ENCODE measurements around the gene XPOT. TPM values are rescaled to one million over a fixed set of nuclear protein-coding genes. Genes with fewer than 3 reads are reported as not detected.

XPOT gene
- total and polyA plus RNA-seq, 2 of the 4 experiments (the other 2 are of a cell fraction) = 40.9 to 80.8 TPM

DNA sequence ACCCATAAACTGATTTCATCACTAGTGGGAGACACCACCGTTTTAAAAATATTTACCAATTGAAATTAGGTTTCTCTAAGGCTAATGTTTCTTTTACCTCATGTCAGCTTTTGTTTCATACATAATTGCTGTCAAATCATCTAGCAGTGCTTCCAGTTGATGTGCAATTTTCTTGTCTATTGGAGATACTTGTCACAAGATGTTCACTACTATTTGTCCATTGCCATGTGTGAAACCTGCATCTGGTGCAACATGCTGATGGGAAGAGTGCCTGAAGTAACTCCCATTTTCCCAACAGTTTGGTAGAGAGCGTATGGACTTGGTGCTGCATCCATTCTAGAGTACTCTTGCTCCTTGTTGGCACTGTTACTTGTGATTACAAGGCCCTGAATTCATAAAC lies 9.7 kb downstream of the XPOT start:
- no peak for DNase-seq
- ChIA-PET CTCF (no interaction called here), POLR2A (ENCODE audit: unreplicated experiment) (no interaction called here)
- no peak overlapping the region for H2BK120ac ChIP-seq (ENCODE audit: low read depth, low read length)
- H3K4me2 ChIP-seq (ENCODE audit: low read depth, low read length) = no peak overlapping the region
- H4K20me1 ChIP-seq (ENCODE audit: insufficient read depth, low read length) = peaks cover 16% of the 10 kb centered on the region
- no peak overlapping the region for H3K56ac ChIP-seq (ENCODE audit: extremely low read depth, insufficient read depth, low read length)
- H3K14ac ChIP-seq (replicated peaks; ENCODE audit: low read depth, low read length) = no peak overlapping the region
- no peak overlapping the region for H2AFZ ChIP-seq (replicated peaks; ENCODE audit: low read length, poor library complexity)
- intact Hi-C loops (cut with micrococcal nuclease) (loop anchor here (5.0 kb wide), 1 partner anchor 33 kb away; no protein-coding TSS in a partner anchor), in situ Hi-C loops (cut with MboI; ENCODE audit: low sequenced_read_pairs) (loop anchor here (5.0 kb wide), 1 partner anchor 33 kb away; no protein-coding TSS in a partner anchor), dilution Hi-C loops (cut with HindIII; ENCODE audit: low sequenced_read_pairs, unreplicated experiment) (no loop called here)
- H3K27ac ChIP-seq (ENCODE audit: insufficient read depth, low read length) = no peak overlapping the region
- no peaks in the 10 kb centered on the region for H3K9me3 ChIP-seq (ENCODE audit: control insufficient read depth, insufficient read depth, low read length)
- no peak overlapping the region for H3K4ac ChIP-seq (ENCODE audit: low read depth, low read length)
- peaks cover 50% of the 10 kb centered on the region for H3K36me3 ChIP-seq (ENCODE audit: control insufficient read depth, insufficient read depth, low read length)
- H3K9me1 ChIP-seq (ENCODE audit: insufficient read depth, low read length) = peaks cover 5% of the 10 kb centered on the region
- no peak overlapping the region for H2BK5ac ChIP-seq (ENCODE audit: low read depth, low read length, poor library complexity, severe bottlenecking)
- TF ChIP-seq MAFK (IDR thresholded peaks at IDR 0.05; ENCODE audit: low read depth, low read length) = no peak
- TF ChIP-seq RFX5 (IDR thresholded peaks at IDR 0.05; ENCODE audit: low read depth, low read length) = no peak
- no peak for TF ChIP-seq CEBPB (IDR thresholded peaks at IDR 0.05; ENCODE audit: low read depth, low read length)
- no peak for TF ChIP-seq POLR2A (IDR thresholded peaks at IDR 0.05; ENCODE audit: low read depth, low read length)
- TF ChIP-seq FOS (IDR thresholded peaks at IDR 0.05; ENCODE audit: low read depth, low read length) = no peak
- no peak for TF ChIP-seq MXI1 (IDR thresholded peaks at IDR 0.05; ENCODE audit: borderline replicate concordance, low read depth, low read length)
- TF ChIP-seq CHD1 (IDR thresholded peaks at IDR 0.05; ENCODE audit: low read depth, low read length) = no peak
- TF ChIP-seq, protein P1, sequence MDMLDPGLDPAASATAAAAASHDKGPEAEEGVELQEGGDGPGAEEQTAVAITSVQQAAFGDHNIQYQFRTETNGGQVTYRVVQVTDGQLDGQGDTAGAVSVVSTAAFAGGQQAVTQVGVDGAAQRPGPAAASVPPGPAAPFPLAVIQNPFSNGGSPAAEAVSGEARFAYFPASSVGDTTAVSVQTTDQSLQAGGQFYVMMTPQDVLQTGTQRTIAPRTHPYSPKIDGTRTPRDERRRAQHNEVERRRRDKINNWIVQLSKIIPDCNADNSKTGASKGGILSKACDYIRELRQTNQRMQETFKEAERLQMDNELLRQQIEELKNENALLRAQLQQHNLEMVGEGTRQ (IDR thresholded peaks at IDR 0.05; ENCODE audit: low read depth, low read length) = no peak
- no peak for TF ChIP-seq NFE2L2 (IDR thresholded peaks at IDR 0.05; ENCODE audit: low read depth, low read length)
- TF ChIP-seq, protein P2, sequence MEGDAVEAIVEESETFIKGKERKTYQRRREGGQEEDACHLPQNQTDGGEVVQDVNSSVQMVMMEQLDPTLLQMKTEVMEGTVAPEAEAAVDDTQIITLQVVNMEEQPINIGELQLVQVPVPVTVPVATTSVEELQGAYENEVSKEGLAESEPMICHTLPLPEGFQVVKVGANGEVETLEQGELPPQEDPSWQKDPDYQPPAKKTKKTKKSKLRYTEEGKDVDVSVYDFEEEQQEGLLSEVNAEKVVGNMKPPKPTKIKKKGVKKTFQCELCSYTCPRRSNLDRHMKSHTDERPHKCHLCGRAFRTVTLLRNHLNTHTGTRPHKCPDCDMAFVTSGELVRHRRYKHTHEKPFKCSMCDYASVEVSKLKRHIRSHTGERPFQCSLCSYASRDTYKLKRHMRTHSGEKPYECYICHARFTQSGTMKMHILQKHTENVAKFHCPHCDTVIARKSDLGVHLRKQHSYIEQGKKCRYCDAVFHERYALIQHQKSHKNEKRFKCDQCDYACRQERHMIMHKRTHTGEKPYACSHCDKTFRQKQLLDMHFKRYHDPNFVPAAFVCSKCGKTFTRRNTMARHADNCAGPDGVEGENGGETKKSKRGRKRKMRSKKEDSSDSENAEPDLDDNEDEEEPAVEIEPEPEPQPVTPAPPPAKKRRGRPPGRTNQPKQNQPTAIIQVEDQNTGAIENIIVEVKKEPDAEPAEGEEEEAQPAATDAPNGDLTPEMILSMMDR (conservative IDR thresholded peaks at IDR 0.05; ENCODE audit: low read depth, low read length) = no peak
- no peak for TF ChIP-seq RAD21 (IDR thresholded peaks at IDR 0.05; ENCODE audit: low read length)
- no peak for TF ChIP-seq MAZ (IDR thresholded peaks at IDR 0.05; ENCODE audit: borderline replicate concordance, low read depth, low read length)
- H4K5ac ChIP-seq (ENCODE audit: low read depth, low read length) = peak overlapping the region; percentile 68; the same call in 1 of the 2 replicates
- no peak overlapping the region for H4K91ac ChIP-seq (ENCODE audit: insufficient read depth, low read depth, low read length)
- H4K8ac ChIP-seq (ENCODE audit: low read depth in 2 of 2, low read length in 2 of 2) = no peak overlapping the region
- no peak overlapping the region for H2AK9ac ChIP-seq (replicated peaks; ENCODE audit: low read depth, low read length, poor library complexity)
- no peaks in the 10 kb centered on the region for H3K27me3 ChIP-seq (ENCODE audit: control insufficient read depth, insufficient read depth, low read length)
- H2BK20ac ChIP-seq (ENCODE audit: low read depth, low read length) = no peak overlapping the region
- peaks cover 2% of the 10 kb centered on the region; the same call in 1 of the 2 replicates for H3K4me1 ChIP-seq (ENCODE audit: control insufficient read depth, insufficient read depth, low read length)
- peaks cover 34 to 38% of the 10 kb centered on the region in 2 experiments for H3K79me1 ChIP-seq (ENCODE audit: low read depth in 1 of 2, low read length in 2 of 2)
- H3K23ac ChIP-seq (ENCODE audit: low read depth, low read length) = no peak overlapping the region
- no peak overlapping the region for H3K18ac ChIP-seq (ENCODE audit: low read depth, low read length)
- H3K4me3 ChIP-seq (ENCODE audit: insufficient read depth, low read depth, low read length) = no peak overlapping the region
- H3K9ac ChIP-seq (ENCODE audit: low read depth, low read length) = no peak overlapping the region
- 100% methylated on average over 1 of the region's 2 CpGs; no CpG with 5 or more reads in 1 of the 2 experiments for WGBS, 2 experiments (ENCODE audit: extremely low coverage in 2 of 2, insufficient read length in 1 of 2)
- H2BK15ac ChIP-seq (ENCODE audit: low read depth, low read length) = no peak overlapping the region
- no peak overlapping the region for H2AK5ac ChIP-seq (ENCODE audit: low read depth, low read length)
- BruUV-seq (replicated peaks) = no TSS peak
- ATAC-seq (ENCODE audit: low read depth) = no peak
